OCI-M2 (cell line): Measurements from ENCODE around the gene GRIN1.

Experiments
- DNase-seq: peaks from one replicate; lab custom pipeline; 2025; ENCODE audit not compliant: unreplicated experiment; lab: John Stamatoyannopoulos, UW

Gene GRIN1

GRCh38 chr9:137138722-137139467 lies at the start of gene GRIN1:
GRIN1 (plus strand) TSS chr9:137139154; CDS start chr9:137139487, 333 bp downstream.
- no peak for DNase-seq

GRCh38 chr9:137089232-137089947 lies 49.6 kb upstream of the GRIN1 start:
- DNase-seq, result no peak

- DNase-seq, result no peak
Measured at GRCh38 chr9:137095664-137096517, 43.1 kb upstream of the GRIN1 start.

DNA sequence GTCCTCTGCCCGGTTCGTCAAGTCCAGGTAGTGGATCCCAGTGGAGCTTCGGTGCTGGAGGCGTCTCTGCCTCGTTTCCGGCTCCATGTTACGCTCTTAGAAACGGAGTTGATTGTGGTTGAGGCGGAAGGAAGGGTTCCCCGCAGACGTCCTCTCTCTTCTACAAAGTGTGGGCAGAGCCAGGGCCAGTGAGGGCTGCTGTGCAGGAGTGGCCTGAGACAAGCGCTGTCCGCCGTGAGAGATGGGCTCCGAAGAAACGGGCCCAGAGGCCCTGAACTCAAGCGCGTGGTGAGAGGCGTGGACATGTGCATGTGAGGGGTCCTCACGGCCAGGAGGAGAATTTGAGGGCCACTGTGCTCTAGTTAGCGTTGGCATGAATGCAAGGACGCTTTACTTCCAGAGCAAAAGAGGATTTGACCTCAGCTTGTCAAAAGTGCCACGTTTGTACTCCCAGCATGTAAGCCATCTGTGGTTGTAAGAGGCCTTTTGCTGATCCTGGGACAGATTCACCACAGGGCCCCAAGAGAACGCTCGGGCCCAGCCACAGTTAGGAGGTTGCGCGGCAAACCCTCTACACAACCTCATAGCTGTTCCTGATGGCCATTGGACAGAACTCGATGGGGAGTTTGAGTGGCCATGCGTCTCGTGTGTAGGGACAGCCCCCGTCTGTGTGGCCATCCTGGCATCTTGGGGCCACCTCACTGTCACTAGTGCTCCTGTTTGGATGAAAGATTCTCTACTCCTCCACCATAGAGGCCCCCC lies 42.0 kb upstream of the GRIN1 start:
- no peak for DNase-seq

- no peak for DNase-seq
Measured at GRCh38 chr9:137097761-137098462, 41.0 kb upstream of the GRIN1 start.

GRCh38 chr9:137099231-137099630 lies 39.7 kb upstream of the GRIN1 start:
- no peak for DNase-seq

- no peak for DNase-seq
Measured at GRCh38 chr9:137103206-137103999, 35.6 kb upstream of the GRIN1 start.

GRCh38 chr9:137105814-137106661 lies 32.9 kb upstream of the GRIN1 start:
- no peak for DNase-seq

DNA sequence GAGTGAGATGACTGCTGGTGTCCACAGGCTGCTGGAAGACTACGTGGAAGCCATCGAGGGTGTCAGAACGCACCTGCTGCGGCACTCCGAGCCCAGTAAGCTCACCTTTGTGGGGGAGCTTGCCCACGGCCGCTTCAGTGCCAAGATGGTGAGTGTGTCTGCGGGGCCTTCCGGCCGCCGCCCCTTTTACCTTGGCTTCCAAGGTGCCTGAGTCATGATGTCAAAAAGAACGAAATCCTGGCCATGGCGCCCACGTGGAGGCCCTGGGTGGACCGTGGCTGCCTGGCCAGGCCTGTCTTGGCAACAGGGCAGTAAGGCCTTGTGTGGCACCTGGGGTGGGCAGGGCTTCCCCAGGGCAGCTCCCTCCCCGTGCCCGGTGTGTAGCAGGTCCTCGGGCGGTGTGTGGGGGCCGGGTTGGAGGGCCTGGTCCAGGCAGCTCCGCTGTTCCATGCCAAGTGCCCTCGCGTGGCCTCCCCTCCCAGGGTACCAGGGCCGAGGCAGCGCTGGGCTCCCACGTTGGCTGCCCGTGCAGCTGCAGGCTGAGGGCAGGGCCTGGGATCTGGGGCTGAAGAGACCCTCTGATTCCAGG lies 32.2 kb upstream of the GRIN1 start:
- DNase-seq, result no peak

DNA sequence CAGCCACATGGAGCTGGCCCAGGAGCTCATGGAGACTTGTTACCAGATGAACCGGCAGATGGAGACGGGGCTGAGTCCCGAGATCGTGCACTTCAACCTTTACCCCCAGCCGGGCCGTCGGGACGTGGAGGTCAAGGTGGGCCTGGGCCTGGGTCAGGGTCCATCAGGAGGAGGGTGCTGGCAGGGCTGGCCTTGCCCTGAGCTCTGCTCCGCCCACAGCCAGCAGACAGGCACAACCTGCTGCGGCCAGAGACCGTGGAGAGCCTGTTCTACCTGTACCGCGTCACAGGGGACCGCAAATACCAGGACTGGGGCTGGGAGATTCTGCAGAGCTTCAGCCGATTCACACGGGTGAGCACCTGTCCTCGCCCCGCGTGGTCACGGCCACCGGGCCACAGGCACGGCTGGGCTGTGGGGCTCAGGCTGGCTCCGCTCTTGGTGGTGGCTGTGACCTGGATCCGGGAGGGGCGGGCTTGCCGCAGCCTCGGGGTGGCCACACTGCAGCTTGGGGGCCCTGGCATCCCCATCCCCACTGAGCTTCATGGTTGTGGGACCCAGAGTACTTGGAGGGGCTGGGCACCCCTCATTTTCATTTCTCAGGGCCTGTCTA lies 31.5 kb upstream of the GRIN1 start:
- no peak for DNase-seq

DNA sequence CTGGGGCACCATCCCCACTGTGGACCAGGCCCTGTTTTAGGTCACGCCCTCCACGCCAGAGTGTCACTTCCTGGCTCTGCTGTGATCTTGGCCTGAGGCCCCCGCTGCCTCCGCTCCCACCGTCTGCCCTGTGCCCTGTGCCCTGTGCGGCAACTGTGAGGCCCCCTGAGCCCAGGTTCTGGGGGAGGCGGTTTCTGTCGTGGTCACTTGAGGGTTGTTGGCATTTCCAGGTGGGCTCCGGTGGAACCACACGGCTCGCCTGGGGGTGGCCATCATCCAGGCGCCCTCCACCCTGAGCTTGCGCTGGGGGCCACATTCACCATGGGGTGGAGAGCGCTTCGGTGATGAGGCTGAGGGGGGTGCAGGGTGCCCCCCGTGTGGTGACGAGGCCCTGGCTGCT lies 31.0 kb upstream of the GRIN1 start:
- DNase-seq, result no peak

DNA sequence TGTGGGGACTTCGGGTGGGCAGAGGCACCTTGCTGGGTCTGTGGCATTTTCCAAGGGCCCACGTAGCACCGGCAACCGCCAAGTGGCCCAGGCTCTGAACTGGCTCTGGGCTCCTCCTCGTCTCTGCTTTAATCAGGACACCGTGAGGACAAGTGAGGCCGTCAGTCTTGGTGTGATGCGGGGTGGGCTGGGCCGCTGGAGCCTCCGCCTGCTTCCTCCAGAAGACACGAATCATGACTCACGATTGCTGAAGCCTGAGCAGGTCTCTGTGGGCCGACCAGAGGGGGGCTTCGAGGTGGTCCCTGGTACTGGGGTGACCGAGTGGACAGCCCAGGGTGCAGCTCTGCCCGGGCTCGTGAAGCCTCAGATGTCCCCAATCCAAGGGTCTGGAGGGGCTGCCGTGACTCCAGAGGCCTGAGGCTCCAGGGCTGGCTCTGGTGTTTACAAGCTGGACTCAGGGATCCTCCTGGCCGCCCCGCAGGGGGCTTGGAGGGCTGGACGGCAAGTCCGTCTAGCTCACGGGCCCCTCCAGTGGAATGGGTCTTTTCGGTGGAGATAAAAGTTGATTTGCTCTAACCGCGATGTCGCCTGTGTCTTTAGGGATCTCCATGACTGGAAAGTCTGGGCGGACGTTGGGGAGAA lies 30.2 kb upstream of the GRIN1 start:
- DNase-seq, result no peak

- no peak for DNase-seq
Measured at GRCh38 chr9:137109250-137110146, 29.5 kb upstream of the GRIN1 start.

DNA sequence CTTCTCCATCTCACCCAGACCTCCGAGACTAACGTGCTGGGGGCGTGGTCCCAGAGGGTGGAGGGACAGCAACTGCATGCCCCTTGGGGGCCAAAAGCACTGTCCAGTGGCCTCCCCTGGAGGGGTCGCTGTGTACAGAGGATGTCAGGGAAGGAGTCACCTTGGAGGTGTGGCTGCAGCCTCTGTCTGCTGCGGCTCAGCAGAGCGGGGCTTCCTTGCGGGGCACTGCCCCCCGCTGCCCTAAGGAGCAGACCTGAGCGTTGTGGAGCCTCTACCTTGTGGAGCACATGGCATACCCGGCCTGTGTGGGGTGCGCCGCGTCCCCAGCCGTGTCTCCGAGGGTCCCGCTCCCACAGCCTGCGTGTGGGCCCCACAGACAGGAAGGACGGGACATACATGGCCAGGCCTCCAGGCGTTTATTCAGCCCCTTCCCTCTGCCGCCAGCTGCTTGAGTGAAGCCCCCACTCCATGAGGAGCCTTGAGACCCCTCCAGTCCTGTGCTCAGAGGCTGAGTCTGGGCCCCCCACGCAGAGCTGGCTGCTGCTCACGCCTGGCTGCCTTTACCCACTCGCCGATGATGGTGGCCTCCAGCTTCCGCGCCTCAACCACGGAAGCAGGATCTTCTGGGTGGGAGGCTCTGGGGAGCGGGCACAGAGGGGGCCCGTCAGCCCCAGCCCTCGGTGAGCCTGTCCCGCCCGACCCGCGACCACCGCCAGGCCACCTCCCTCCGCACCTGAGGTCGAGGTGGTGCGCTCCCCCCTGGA lies 28.6 kb upstream of the GRIN1 start:
- no peak for DNase-seq

- DNase-seq, result no peak
Measured at GRCh38 chr9:137110911-137111787, 27.8 kb upstream of the GRIN1 start.
